K562 (cell line): ENCODE data around the gene POLDIP3. TPM values are rescaled to one million over a fixed set of nuclear protein-coding genes. Genes with fewer than 3 reads are reported as not detected.

Source experiments
- HNRNPH1 ChIP-seq: fragments of 200-400 bp; formaldehyde crosslinking; optimal IDR thresholded peaks from 2 replicates; pipeline ENCODE3; 2017; ENCODE audit warnings: low read depth, mild to moderate bottlenecking, low read length, moderate library complexity
- HNRNPLL ChIP-seq: fragments of 200-400 bp; formaldehyde crosslinking; IDR thresholded peaks from 2 replicates; pipeline ENCODE4 v1.6.1; 2017; ENCODE audit warnings: low read length, low read depth, mild to moderate bottlenecking; ENCODE audit not compliant: poor library complexity, severe bottlenecking
- MCM2 ChIP-seq: fragments of 450-650 bp; IDR thresholded peaks from 2 replicates; pipeline ENCODE4 v1.6.1; 2017; ENCODE audit warnings: low read depth, mild to moderate bottlenecking
- PYGO2 ChIP-seq: fragments of 450-650 bp; IDR thresholded peaks from 2 replicates; pipeline ENCODE4 v1.6.1; 2016; ENCODE audit warnings: mild to moderate bottlenecking, missing genetic modification characterization, moderate library complexity, missing compliant biosample characterization
- RFX5 ChIP-seq: IDR thresholded peaks from 2 replicates; pipeline ENCODE4 v1.6.1; 2011; ENCODE audit warnings: low read depth, mild to moderate bottlenecking, improper control_type of control experiment, low read length
- SMARCE1 ChIP-seq: fragments of 450-650 bp; IDR thresholded peaks from 2 replicates; pipeline ENCODE4 v1.7.1; 2016; ENCODE audit warnings: mild to moderate bottlenecking
- TOE1 ChIP-seq, 2 experiments: fragments of 450-650 bp in 1 of 2; sonication (generic) in 1 of 2; formaldehyde crosslinking in 1 of 2; IDR thresholded peaks; 2 replicates each; pipeline versions ENCODE4 v1.7.1 to v1.8.0; 2016 to 2022; ENCODE audit warnings: borderline replicate concordance in 2 of 2, mild to moderate bottlenecking in 2 of 2, antibody characterized with exemption in 1 of 2, inconsistent platforms in 1 of 2, low read depth in 1 of 2, missing genetic modification reagents in 1 of 2, moderate library complexity in 1 of 2
- polyA plus RNA-seq, 8 experiments: library from polyadenylated mRNA; depleted of rRNA in 4 of 8; stranded (reverse) in 5 of 8; unstranded in 3 of 8; fragments of >200 nt; fragmentation: Nextera tagmentation in 2 of 8; fragmentation: Illumina TruSeq in 1 of 8; extraction: Ambion mirVana in 2 of 8; extraction: Trizol in 1 of 8; gene quantifications; 2 replicates each; pipeline versions ENCODE4 v1.2.1 to v1.2.3, GENCODE V29; 2011 to 2014; ENCODE audit warnings: inconsistent platforms in 1 of 8, missing spikeins in 1 of 8
- total RNA-seq, 7 experiments: library from RNA; depleted of rRNA in 6 of 7; stranded (reverse); fragments of >200 nt in 6 of 7; fragmentation: Illumina TruSeq in 2 of 7; extraction: Trizol in 2 of 7; gene quantifications; 2 replicates each; pipeline versions ENCODE4 v1.2.1 to v1.2.3, GENCODE V29; 2011 to 2021; ENCODE audit warnings: low replicate concordance in 1 of 7
- TF ChIP-seq, protein P1 (sequence below): fragments of 450-650 bp; IDR thresholded peaks from 2 replicates; pipeline ENCODE4 v1.7.1; 2018; ENCODE audit warnings: mild to moderate bottlenecking, low read depth; ENCODE audit not compliant: partially characterized antibody
- TF ChIP-seq, protein P2 (sequence below), 2 experiments: fragments of 150-350 bp in 1 of 2; IDR thresholded peaks; 2 replicates each; pipeline ENCODE4 v1.6.1; 2012 to 2016; ENCODE audit warnings: low read depth in 2 of 2, low read length in 2 of 2, mild to moderate bottlenecking in 1 of 2, moderate library complexity in 1 of 2
- TF ChIP-seq, protein P3 (sequence below): fragments of 450-650 bp; formaldehyde crosslinking; IDR thresholded peaks from 2 replicates; pipeline ENCODE4 v1.4.0; 2022; ENCODE audit warnings: missing genetic modification characterization
- TF ChIP-seq, protein P4 (sequence below): fragments of 150-350 bp; conservative IDR thresholded peaks from 2 replicates; pipeline ENCODE4 v1.6.1; 2014; ENCODE audit warnings: low read length

POLDIP3 gene
- total and polyA plus RNA-seq, 9 of the 15 experiments (the other 6 are each of a cell fraction or from before 2014, with no cell fraction given), result 14.3 to 53.0 (median 26.3) TPM

DNA sequence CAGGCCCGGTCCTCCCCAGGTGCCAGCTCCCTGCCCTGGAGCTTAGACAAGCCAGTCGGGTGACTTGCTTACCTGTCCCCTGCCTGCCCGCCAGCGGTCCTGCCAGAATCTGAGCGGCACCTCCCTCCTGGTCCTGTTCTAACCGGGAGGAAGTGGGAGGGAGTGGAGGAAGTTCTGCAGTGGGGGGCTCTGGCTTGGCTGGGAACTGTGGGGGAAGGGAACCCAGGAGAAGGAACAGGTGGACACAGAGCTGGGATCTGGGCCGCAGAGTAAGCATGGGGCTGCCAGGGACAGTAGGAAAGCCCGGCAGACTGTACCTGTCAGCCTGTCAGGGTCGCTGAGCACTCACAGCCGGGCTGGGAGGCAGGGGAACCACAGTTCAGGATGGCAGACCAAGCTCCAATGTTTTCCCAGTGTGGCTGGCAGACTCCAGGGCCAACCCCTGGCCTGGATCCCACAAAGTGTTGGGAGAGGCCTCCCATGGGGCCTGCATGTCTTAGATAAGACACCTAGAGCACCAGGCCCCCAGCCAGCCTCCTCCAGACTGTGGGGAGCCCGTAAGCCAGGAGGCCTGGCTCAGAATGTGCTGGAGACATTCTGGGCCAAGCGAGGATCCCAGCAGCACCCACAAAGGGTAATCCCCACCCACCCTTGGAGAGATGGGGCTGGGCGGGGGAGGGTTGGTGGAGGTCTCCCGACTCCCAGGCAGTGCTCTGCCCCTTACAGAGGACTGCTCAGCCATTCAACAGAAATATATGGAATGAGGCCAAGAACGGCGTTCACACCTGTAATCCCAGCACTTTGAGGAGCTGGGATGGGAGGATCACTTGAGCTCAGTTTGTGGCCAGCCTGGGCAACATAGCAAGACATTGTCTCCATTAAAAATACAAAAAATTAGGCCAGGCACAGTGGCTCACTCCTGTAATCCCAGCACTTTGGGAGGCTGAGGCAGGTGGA, 32.2 kb upstream of the POLDIP3 start (continued):
- TF ChIP-seq, protein P1, sequence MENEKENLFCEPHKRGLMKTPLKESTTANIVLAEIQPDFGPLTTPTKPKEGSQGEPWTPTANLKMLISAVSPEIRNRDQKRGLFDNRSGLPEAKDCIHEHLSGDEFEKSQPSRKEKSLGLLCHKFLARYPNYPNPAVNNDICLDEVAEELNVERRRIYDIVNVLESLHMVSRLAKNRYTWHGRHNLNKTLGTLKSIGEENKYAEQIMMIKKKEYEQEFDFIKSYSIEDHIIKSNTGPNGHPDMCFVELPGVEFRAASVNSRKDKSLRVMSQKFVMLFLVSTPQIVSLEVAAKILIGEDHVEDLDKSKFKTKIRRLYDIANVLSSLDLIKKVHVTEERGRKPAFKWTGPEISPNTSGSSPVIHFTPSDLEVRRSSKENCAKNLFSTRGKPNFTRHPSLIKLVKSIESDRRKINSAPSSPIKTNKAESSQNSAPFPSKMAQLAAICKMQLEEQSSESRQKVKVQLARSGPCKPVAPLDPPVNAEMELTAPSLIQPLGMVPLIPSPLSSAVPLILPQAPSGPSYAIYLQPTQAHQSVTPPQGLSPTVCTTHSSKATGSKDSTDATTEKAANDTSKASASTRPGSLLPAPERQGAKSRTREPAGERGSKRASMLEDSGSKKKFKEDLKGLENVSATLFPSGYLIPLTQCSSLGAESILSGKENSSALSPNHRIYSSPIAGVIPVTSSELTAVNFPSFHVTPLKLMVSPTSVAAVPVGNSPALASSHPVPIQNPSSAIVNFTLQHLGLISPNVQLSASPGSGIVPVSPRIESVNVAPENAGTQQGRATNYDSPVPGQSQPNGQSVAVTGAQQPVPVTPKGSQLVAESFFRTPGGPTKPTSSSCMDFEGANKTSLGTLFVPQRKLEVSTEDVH, result no peak
- no peak for TF ChIP-seq HNRNPLL
- no peak for TF ChIP-seq PYGO2 (tag)
- TF ChIP-seq, protein P2, sequence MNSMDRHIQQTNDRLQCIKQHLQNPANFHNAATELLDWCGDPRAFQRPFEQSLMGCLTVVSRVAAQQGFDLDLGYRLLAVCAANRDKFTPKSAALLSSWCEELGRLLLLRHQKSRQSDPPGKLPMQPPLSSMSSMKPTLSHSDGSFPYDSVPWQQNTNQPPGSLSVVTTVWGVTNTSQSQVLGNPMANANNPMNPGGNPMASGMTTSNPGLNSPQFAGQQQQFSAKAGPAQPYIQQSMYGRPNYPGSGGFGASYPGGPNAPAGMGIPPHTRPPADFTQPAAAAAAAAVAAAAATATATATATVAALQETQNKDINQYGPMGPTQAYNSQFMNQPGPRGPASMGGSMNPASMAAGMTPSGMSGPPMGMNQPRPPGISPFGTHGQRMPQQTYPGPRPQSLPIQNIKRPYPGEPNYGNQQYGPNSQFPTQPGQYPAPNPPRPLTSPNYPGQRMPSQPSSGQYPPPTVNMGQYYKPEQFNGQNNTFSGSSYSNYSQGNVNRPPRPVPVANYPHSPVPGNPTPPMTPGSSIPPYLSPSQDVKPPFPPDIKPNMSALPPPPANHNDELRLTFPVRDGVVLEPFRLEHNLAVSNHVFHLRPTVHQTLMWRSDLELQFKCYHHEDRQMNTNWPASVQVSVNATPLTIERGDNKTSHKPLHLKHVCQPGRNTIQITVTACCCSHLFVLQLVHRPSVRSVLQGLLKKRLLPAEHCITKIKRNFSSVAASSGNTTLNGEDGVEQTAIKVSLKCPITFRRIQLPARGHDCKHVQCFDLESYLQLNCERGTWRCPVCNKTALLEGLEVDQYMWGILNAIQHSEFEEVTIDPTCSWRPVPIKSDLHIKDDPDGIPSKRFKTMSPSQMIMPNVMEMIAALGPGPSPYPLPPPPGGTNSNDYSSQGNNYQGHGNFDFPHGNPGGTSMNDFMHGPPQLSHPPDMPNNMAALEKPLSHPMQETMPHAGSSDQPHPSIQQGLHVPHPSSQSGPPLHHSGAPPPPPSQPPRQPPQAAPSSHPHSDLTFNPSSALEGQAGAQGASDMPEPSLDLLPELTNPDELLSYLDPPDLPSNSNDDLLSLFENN (IDR thresholded peaks at IDR 0.05; ENCODE audit: low read depth in 2 of 2, low read length in 2 of 2), result 0 out of 4 replicates have a peak, but pooled peaks of 1 of the 2 experiments have one; percentile 34
- TF ChIP-seq TOE1 (IDR thresholded peaks at IDR 0.05; ENCODE audit: borderline replicate concordance), result no peak
- TF ChIP-seq TOE1 (CRISPR knock-in tag; IDR thresholded peaks at IDR 0.05; ENCODE audit: borderline replicate concordance, low read depth), result no peak
- TF ChIP-seq MCM2, result no peak
- TF ChIP-seq, protein P3, sequence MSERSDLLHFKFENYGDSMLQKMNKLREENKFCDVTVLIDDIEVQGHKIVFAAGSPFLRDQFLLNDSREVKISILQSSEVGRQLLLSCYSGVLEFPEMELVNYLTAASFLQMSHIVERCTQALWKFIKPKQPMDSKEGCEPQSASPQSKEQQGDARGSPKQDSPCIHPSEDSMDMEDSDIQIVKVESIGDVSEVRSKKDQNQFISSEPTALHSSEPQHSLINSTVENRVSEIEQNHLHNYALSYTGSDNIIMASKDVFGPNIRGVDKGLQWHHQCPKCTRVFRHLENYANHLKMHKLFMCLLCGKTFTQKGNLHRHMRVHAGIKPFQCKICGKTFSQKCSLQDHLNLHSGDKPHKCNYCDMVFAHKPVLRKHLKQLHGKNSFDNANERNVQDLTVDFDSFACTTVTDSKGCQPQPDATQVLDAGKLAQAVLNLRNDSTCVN (CRISPR knock-in tag), result no peak
- TF ChIP-seq, protein P4, sequence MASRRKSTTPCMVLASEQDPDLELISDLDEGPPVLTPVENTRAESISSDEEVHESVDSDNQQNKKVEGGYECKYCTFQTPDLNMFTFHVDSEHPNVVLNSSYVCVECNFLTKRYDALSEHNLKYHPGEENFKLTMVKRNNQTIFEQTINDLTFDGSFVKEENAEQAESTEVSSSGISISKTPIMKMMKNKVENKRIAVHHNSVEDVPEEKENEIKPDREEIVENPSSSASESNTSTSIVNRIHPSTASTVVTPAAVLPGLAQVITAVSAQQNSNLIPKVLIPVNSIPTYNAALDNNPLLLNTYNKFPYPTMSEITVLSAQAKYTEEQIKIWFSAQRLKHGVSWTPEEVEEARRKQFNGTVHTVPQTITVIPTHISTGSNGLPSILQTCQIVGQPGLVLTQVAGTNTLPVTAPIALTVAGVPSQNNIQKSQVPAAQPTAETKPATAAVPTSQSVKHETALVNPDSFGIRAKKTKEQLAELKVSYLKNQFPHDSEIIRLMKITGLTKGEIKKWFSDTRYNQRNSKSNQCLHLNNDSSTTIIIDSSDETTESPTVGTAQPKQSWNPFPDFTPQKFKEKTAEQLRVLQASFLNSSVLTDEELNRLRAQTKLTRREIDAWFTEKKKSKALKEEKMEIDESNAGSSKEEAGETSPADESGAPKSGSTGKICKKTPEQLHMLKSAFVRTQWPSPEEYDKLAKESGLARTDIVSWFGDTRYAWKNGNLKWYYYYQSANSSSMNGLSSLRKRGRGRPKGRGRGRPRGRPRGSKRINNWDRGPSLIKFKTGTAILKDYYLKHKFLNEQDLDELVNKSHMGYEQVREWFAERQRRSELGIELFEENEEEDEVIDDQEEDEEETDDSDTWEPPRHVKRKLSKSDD, result no peak
- TF ChIP-seq RFX5, result no peak
- TF ChIP-seq SMARCE1, result 0 out of 2 replicates have a peak, but pooled peaks have one; percentile 39
- no peak for TF ChIP-seq HNRNPH1
